OCI-LY1 (cell line): ENCODE measurements around the gene ELL2.

Experiments used
- EZH2 ChIP-seq: fragments of 200-600 bp; sonication (generic), shearing (Covaris generic); IDR thresholded peaks from 2 replicates; pipeline ENCODE4 v1.8.0; 2017; ENCODE audit warnings: borderline replicate concordance, mixed run types, mild to moderate bottlenecking, antibody characterized with exemption, low read length, moderate library complexity, mixed read lengths
- TF ChIP-seq, protein P1 (sequence below): fragments of 200-600 bp; sonication (generic), shearing (Covaris generic); IDR thresholded peaks from 2 replicates; pipeline ENCODE4 v1.5.1; 2017; ENCODE audit warnings: mild to moderate bottlenecking, antibody characterized with exemption, low read length, moderate library complexity, mixed read lengths

DNA sequence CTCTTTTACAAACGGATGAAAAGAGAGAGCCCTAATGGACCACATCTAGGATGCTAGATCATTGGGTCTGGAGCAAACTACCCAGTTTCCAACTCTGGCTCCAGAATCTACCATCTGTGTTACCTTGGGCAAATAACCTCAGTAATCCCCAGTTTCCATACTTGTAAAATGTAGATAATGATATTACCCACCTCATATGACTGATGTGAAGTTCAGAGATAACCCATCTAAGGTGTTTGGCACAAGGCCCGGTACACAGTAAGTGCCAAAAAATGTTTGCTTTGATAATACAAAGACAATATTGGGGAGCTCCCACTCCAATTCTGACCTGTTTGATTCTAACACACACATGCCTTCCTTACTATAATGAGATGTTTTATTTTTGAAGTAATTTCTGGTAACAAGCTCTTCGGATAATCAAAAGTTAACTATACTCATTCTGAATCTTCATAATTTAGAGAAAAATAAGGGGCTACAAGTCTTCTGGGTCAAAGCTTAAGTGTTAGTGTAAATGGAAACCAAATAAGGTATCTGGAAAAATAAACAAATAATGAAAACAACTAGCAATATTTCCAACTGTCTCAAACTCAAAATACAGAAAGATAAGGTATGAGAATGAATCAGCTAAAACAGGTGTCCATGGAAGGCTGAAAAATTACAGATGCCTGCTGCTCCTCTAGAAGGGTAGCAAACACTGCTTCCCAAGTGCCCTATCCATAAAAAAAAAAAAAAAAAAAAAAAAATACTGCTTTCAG lies 30.4 kb downstream of the ELL2 start:
- TF ChIP-seq, protein P1, sequence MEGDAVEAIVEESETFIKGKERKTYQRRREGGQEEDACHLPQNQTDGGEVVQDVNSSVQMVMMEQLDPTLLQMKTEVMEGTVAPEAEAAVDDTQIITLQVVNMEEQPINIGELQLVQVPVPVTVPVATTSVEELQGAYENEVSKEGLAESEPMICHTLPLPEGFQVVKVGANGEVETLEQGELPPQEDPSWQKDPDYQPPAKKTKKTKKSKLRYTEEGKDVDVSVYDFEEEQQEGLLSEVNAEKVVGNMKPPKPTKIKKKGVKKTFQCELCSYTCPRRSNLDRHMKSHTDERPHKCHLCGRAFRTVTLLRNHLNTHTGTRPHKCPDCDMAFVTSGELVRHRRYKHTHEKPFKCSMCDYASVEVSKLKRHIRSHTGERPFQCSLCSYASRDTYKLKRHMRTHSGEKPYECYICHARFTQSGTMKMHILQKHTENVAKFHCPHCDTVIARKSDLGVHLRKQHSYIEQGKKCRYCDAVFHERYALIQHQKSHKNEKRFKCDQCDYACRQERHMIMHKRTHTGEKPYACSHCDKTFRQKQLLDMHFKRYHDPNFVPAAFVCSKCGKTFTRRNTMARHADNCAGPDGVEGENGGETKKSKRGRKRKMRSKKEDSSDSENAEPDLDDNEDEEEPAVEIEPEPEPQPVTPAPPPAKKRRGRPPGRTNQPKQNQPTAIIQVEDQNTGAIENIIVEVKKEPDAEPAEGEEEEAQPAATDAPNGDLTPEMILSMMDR: no peak
- no peak for TF ChIP-seq EZH2
